GM18907 (cell line): Measurements from ENCODE around the gene PHACTR2.

Source experiments
- ATAC-seq: cut with Tn5 transposase; IDR thresholded peaks from one replicate; pipeline ENCODE4 v1.9.1; 2021; ENCODE audit warnings: mild to moderate bottlenecking, moderate library complexity; ENCODE audit not compliant: unreplicated experiment

Gene PHACTR2

DNA sequence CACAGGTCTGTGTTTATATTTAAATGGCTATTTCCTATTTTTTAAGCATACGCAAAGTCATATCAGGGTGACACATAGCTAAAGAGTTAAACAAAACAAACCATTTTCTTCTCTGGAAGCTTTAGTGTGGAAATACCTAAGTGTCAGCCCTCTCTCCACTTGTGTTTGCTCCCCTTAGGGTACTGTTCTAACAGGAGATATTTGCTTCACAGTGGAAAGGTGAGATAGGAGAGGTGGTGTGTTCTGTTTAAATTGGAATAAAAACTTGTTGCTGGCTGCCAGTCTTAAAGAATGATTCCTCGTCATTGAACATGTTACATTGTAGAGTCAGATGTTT, 18.9 kb downstream of the PHACTR2 start:
- ATAC-seq: no peak

DNA sequence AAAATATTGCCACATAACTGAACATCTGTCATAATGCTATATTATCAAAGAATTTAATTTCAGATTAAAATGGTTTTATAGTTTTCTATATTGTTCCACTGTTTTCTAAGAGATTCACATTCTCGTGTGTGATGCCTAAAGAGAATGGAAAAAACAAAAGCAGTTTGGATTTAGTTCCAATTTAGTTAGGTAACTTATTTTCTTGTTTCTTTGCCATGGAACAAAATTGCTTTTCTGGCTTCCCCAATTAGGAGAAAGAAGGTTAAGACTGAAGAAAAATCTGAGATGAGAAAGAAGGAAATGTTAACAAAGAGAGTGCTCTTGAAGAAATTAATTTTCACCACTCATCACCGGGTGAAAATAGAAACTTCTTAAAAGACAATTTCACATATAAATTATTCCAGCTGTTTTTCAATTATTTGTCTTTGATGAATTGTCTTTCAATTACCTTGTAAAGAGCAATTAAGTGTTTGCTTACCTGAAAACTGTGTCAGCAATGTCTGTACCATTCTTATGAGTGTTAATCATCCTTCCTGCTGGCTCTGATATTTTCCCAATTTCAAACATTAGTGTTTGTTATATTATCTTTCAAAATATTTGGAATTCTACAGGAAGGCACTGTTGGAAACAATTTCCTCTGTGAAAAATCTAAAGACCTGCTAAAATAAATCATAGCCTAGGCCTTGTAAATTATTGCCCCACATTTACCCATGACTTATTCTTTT, 19.5 kb downstream of the PHACTR2 start:
- ATAC-seq: no peak

DNA sequence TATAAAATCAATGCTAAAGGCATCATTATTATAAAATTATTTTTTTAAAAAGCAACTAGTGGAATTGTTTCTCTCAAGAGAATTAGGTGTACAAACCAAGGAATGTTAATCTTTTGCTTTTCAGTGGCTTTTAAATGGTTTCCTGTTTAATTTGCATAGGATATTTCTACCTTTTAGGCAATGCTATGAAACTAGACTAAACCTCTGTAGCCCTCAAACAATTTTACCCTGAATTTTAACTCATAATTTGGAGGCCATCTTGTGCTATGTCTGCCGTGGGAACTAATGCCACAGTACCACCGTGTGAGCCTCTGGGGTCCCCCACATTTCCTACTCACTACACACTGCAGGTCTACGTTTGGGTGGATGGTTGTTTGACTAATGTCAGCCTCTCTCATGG, 20.6 kb downstream of the PHACTR2 start:
- peak; percentile 53 for ATAC-seq

DNA sequence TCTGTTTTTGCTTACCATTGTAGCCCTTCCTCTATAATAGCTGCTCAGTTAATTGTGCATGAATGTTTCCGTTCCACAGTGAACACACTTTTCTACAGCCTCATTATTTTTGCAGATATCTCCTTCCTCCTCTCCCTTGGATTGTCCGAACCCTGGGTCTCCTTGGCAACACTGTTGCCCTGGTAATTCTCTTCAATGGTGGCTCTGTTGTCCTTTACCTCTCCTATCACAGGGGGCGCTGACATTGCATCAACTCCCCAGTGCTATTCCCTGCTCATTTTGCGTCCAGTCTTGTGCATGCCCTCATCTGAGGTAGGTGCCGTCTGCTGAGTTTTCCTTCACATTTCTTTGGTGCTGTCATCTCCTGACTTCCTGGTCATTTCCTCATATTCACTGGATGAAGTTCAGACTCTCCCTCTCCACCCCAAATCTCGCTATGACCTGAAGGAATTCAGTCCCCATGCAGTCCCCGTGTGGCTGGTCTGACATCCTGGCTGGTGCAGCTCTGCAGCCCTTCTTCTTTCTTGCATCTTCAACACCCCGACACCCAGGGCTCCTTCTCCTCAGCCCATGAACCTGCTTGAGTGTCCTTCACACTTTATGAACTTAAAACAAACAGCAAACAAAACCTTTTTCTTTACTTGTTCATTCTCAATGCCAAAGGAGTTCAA, 21.1 kb downstream of the PHACTR2 start:
- ATAC-seq: no peak

DNA sequence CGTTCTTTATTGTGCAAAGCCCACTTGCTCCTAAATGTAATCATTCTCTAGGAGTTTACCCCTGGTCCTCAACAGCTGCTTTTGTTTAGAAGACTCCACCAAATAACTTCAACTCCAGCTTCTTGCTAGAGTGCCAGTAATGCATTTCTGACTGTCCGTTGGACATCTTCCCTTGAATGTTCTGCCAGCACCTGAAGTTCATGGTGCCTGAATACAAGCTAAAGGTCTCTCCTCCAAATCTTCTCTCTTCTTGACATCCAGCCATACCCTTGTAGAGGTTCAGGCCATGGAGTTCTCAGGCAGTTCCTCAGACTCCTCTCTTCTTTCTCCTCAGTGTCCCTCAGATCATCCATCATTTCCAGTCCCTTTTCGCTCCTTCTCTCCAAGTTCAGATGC, 21.7 kb downstream of the PHACTR2 start:
- no peak for ATAC-seq

DNA sequence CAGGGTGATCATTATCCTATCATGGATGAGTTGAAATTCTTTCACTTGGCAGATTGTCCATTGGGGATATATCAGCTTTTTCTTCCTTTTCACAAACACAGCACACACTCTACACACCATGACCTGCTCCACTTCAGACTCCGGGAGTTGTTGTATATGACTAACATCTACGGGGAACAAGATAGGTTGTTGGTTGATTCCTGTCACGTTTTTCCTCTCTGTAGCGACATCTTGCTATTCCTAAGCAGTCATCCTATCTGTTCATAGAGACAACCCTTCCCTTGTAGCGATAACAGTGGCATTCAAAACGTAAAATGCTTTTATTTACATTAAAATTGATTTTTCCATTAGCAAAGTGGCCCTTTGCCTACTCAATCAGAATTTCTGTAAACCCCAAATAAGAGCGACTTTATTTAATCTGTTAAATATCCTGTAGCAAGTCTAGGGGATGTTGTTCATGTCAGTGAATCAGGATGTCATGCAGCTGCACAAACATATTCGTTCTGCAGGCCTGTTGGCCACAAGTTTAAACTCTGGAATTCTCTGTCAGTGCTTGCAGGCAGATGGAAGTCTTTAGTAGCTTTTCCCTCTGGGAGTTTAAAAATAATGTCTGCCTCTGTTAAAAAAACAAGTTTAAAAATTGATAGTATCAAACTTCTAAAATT, 23.1 kb downstream of the PHACTR2 start:
- no peak for ATAC-seq

DNA sequence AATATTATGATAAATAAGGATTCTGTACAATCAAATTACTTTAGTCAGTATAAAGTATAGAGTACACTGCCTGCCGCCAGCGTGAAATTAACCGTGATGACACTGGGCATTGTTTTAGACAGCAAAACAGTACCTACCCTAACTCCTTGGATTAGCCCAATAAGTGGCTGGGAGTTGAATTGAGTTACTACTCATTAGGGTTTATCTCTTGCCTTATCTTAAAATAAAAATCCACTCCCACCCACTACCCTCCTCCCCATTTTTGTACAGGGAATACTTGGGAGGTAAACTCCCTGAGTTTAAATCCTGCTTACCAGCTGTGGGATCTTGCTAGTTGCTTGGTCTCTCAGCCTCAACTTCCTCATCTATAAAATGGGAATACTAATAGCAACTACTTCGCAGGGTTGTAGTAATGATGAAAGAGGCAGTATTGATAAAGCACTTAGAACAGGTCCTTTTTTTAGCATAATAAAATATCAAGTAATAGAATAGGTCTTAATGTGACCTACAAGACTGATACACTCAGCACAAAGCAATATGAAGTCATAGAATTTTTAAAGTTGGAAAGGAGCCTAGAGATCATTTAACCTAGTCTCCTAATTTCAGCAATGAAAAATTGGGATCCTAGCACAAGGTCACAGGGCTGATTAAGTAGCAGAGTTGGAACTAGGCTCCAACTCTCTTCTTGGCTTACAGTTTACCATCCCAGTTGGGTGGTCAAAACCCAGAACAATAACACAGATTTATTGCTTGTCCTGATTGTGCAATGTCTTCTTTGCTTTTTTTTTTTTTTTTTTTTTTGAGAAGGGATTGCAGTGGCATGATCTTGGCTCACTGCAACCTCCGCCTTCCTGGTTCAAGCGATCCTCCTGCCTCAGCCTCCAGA, 23.8 kb downstream of the PHACTR2 start:
- no peak for ATAC-seq

DNA sequence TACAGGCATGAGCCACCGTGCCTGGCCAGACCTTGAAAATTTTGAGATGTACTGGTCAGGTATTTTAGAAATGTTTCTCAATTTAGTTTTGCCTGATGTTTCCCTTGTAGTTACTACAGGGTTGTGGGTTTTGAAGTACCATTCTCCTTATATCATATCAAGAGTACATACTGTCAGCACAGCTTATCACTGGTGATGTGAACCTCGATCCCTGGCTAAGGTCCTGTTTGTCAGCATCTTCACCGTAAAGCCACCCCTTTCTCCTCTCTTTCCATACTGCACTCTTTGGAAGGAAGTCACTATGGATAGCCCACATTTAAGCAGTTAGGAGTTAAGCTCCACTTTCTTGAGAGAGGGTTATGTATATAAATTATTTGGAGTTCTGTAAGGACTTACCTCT, 27.8 kb downstream of the PHACTR2 start:
- ATAC-seq: no peak

DNA sequence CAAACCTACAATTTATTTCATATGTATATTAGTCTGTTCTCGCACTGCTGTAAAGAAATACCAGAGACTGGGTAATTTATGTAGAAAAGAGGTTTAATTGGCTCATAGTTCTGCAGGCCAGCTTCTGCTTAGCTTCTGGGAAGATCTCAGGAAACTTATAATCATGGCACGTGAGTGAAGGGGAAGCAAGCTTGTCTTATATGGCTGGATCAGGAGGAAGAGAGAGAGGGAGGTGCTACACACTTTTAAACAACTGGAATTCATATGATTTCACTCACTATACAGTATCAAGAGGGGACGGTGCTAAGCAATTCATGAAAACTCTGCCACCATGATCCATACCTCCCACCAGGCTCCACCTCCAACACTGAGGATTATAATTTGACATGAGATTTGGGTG, 29.9 kb downstream of the PHACTR2 start:
- ATAC-seq: no peak

DNA sequence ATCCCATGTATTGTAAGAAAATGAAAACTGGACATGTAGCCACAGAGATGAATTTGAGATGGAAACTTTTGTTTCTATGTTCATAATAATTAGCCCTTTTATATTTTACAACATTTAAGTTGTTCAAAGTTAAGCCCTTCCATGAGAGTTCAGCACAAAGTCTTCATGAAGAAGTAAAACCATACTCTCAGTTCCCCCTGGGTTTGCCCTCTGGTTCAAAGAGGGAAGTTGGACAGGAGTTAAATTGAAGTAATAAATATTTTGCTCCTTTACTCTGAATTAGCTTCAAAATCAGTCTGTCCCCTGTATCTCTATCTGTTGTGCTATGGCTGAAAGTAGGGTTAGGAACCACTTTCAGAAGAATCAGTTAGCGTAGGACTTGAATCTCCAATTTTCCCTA, 31.1 kb downstream of the PHACTR2 start:
- ATAC-seq: no peak

DNA sequence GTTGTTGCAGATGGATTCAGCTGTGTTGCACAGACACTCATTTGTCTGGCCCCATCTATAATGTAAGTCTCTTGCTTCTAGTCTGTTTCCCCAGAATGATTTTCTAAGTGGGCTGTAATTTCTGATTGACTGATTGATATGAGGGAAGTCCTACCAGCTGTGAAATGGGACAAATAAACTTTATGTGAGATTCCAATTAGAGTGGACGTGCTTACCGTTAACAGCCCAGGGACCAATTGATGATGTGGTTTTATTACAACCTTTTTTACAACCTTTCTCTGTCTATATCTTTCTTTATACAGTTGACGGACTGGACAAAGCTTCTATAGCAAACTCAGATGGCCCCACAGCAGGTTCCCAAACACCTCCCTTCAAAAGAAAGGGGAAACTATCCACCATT, 33.9 kb downstream of the PHACTR2 start:
- no peak for ATAC-seq

DNA sequence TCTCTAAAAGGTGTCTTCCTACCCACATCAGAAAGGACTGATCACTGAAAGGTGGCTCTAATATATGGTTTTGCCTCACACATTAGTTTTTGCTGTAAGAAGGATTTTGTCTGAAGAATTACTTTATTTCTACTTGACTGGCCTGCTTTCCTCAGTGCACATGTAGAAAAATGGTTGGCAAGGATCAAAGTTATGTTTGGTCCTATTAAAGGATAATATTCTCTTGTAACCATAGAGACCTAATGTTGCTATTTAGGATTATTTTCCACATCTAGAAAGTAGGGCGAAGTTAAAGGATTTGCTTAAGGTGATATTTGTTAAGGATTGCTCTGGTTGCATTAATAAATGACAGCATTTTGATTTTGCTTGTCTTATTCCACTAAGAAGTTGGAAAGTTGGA, 40.7 kb downstream of the PHACTR2 start:
- no peak for ATAC-seq

DNA sequence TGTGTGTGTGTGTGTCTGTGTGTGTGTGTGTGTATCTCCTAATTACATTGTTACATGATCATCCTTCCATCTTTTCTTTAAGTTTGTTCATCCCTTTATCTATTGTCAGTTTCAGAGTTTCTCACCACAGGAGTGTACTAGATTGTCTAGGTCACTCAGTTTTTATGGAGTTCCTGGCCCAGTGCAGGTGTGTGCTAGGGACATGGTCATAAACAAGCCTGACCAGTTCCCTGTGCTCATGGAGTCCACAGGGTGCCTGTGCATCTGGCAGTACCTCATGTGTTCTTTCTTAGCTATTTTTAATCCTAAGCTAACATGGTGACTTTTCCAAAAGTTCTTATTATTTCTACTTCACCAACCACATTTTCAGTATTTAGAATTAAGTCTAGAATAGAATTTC, 43.9 kb downstream of the PHACTR2 start:
- no peak for ATAC-seq

DNA sequence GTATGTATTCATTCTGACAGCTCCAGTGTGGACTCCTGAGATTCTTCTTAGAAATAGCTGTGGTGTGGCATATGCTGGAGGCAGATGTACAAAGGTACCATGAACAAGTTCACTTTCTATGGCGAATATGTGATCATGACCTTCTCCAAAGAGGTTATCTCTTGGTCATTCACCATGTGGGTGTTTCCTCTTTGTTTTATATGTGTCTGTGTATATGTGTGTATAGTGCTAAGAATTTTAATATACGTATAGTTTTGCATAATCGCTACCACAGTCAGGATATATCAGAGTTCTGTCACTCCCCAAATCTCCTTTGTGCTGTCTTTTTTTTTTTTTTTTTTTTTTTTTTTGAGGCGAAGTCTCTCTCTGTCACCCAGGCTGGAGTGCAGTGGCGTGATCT, 47.1 kb downstream of the PHACTR2 start:
- no peak for ATAC-seq

DNA sequence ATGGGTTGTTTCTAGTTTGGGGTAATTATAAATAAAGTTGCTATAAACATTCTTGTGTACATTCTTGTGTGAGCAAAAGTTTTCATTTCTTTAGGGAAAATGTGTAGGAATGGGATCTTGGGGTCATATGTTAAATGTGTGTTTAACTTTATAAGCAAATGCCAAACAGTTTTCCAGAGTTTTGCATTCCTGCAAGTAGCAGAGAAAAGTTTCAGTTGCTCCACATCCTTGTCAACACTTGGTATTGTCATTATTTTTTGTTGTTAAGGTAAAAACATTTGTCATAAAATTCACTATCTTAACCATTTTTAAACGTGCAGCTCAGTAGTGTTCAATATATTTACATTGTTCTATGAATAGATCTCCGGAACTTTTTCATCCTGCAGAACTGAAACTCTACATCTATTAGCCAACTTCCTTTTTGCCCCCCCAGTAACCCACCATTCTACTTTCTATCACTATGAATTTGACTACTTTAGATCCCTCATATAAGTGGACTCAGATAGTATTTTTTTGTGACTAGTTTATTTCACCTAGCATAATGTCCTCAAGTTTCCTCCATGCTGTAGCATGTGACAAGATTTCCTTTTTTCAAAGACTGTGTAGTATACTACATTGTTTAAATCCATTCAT, 48.4 kb downstream of the PHACTR2 start:
- no peak for ATAC-seq

DNA sequence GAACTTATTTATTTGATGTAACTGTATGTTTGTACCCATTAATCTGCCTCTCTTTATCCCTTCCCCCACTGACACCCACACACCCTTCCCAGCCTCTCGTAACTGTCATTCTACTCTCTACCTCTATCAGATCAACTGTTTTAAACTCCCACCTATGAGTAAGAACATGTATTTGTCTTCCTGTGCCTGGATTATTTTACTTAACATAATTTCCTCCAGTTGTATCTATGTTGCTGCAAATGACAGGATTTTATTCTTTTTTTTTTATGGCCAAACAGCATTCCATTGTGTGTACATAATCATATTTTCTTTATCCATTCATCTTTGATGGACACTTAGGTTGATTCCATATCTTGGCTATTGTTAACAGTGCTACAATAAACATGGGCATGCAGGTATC, 49.3 kb downstream of the PHACTR2 start:
- ATAC-seq: no peak

DNA sequence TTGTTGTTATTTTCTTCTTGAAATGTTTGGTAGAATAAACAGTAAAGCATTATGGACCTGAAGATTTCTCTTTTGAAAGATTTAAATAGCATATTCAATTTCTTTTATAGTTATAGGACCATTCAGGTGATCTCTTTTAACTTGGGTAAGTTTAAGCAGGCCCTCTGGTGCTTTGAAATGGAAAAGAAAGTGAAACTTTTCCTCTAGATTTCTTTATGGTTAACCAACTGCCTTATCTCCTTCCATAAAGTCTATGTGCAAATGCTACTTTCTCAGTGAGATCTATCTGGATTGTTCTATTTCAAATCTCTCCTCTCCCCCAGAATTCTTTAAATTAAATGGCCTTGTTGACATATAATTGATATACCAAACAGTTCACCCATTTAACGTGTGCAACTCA, 54.0 kb downstream of the PHACTR2 start:
- ATAC-seq: no peak

DNA sequence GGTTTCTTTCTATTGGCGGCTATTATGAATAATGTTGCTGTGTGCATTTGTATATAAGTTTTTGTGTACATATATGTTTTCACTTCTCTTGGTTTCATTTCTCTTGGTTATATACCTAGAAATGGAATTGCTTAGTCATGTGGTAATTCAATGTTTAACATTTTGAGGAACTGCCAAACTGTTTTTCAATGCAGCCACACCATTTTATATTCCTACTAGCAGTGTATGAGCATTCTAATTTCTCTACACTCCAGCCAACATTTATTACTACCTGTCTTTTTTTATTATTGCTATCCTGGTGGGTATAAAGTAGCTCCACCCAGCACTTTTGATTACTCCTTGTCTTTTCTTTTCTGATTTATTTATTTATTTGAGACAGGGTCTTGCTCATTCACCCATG, 54.8 kb downstream of the PHACTR2 start:
- ATAC-seq: no peak

DNA sequence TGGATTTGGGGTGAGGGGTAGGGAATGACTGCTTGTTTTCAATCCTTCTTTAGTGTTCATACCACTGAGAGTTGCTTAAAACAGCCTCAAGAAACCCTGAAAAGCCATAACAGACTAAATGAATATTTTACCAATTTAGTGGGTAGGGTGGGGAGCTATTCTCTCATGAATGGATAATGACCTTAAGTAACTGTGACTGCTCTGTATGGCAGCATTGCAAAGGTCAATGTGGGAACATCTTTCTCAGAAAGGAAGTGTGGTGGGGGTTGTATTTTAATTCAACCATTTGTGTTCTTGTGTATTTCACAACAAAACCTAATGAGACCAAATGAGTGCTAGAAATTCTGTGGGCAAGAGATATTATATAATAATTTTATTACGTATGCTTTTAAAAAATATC, 55.7 kb downstream of the PHACTR2 start:
- no peak for ATAC-seq

DNA sequence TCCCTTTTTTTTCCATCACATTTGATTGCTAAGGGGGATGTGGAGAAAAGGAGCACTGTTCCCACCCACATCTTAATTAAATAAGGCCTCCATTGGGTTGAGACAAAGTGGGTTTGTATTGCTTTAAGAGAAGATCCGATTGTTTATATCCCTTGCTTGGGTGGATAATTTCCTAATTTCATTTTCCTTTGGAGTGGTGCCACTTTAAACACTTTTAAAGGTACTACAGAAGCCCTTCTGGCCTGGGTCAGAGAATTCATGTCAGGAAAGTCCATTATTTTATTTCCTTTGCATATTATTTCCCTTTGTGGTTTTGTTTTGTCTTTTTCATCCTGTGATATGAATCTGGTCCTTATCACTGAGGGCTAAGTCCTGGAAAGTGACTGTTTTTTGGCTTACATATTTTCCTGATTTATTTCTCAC, 56.9 kb downstream of the PHACTR2 start:
- ATAC-seq: no peak
